Body of pancreas (tissue), 4 donors: ENCODE data around the gene METTL2A. TPM values are rescaled to one million over a fixed set of nuclear protein-coding genes. Genes with fewer than 3 reads are reported as not detected.
"Not testable (repeated sequence)": the region's sequence is repeated elsewhere in the genome, so short reads cannot be mapped to it uniquely, and the experiment has no call there.

Experiments used
- ATAC-seq: fragments of 150-250 bp; one replicate; pipeline ENCODE4 v1.9.1; 2016
- DNase-seq, 4 donors: peaks; one replicate each; pipeline ENCODE4 v3.0.0-alpha.2; 2019
- H3K27ac ChIP-seq, 4 donors: fragments of 200-600 bp; sonication (generic); 1 replicate in 3 of 4; 2 replicates in 1 of 4; pipeline versions ENCODE4 v1.5.1 to v1.6.1; 2016 to 2019; ENCODE audit warnings: mild to moderate bottlenecking in 1 of 4, mixed read lengths in 1 of 4, moderate library complexity in 1 of 4
- H3K27me3 ChIP-seq, 2 donors: fragments of 200-600 bp; sonication (generic); one replicate each; pipeline ENCODE4 v1.6.0; 2016; ENCODE audit warnings: mild to moderate bottlenecking in 1 of 2
- H3K36me3 ChIP-seq, 2 donors: fragments of 200-600 bp; sonication (generic); replicated peaks in 1 of 2; 2 replicates each; pipeline ENCODE4 v1.5.1; 2016; ENCODE audit warnings: low read depth in 2 of 2; ENCODE audit not compliant: insufficient read depth in 1 of 2
- H3K4me1 ChIP-seq: fragments of 200-600 bp; sonication (generic); one replicate; pipeline ENCODE4 v1.6.0; 2016
- H3K4me3 ChIP-seq, 2 donors: fragments of 200-600 bp; sonication (generic); 1 replicate in 1 of 2; 2 replicates in 1 of 2; pipeline ENCODE4 v1.5.1; 2016 to 2019
- H3K9me3 ChIP-seq, 3 donors: fragments of 200-600 bp; sonication (generic); 1 replicate in 2 of 3; 2 replicates in 1 of 3; pipeline ENCODE4 v1.5.1; 2016
- POLR2A ChIP-seq, 3 donors: fragments of 450-650 bp; IDR thresholded peaks; one replicate each; pipeline ENCODE4 v1.6.1; 2016; ENCODE audit warnings: antibody characterized with exemption in 3 of 3, mild to moderate bottlenecking in 2 of 3
- WGBS, 2 donors: methylation state at CpG; one replicate each; pipeline ENCODE4 v1.1.5; 2017; 5-methylcytosine and 5-hydroxymethylcytosine counted together
- intact Hi-C: fragments of 100-400 bp; cut with DNase I; formaldehyde crosslinking; loops from one replicate; pipeline ENCODE4 v1.15.1; 2023
- small RNA-seq: library from RNA; depleted of rRNA; stranded (forward); fragments of <200 nt; gene quantifications from one replicate; pipeline ENCODE3, GENCODE V24; 2016
- total RNA-seq, 2 donors: library from RNA; depleted of rRNA; stranded (reverse); fragments of >200 nt; gene quantifications; one replicate each; pipeline ENCODE4 v1.1.0, GENCODE V29; 2016

METTL2A gene
- total RNA-seq, 2 donors from 2014 or later: 0.99 to 14.0 TPM

- H3K9me3 ChIP-seq: not testable (repeated sequence)
- peaks cover 29% of the 10 kb centered on the region for H3K4me1 ChIP-seq
Measured at GRCh38 chr17:62479639-62480258, 56.1 kb downstream of the METTL2A start.

GRCh38 chr17:62482553-62482952 lies 58.9 kb downstream of the METTL2A start:
- H3K27ac ChIP-seq, H3K9me3 ChIP-seq, H3K36me3 ChIP-seq, ATAC-seq, intact Hi-C loops, H3K4me3 ChIP-seq, H3K27me3 ChIP-seq, DNase-seq: not testable (repeated sequence)
- peaks cover 23% of the 10 kb centered on the region for H3K4me1 ChIP-seq
- WGBS, 2 donors: 56 to 77% methylated on average over 2 to 3 of the region's 3 CpGs

More at GRCh38 chr17:62479639-62480258, 56.1 kb downstream of the METTL2A start:
- Histone ChIP-seq H3K27ac (peak overlapping the region; percentile 87 to 93 (median 90)), H3K4me3 (peak overlapping the region; percentile 63 to 70)
- peak in 2 of 3 donors; percentile 9 to 19 for TF ChIP-seq POLR2A (IDR thresholded peaks at IDR 0.05)
- WGBS, 2 donors: 0% methylated on average over 14 to 22 of the region's 22 CpGs
- H3K36me3 ChIP-seq, intact Hi-C loops, H3K27me3 ChIP-seq: not testable (repeated sequence)
- peak; percentile 23 to 41 (median 30) for DNase-seq
- peak; percentile 25 for ATAC-seq

- WGBS, 2 donors: 67 to 71% methylated on average over 1 of the region's 1 CpG
- ATAC-seq, H3K4me1 ChIP-seq, intact Hi-C loops, H3K27ac ChIP-seq, H3K9me3 ChIP-seq, DNase-seq, H3K36me3 ChIP-seq, H3K27me3 ChIP-seq, H3K4me3 ChIP-seq: not testable (repeated sequence)
Measured at GRCh38 chr17:62490990-62491389, 67.3 kb downstream of the METTL2A start.

- 89 to 94% methylated on average over 5 of the region's 5 CpGs for WGBS, 2 donors
- H3K9me3 ChIP-seq, H3K27me3 ChIP-seq, intact Hi-C loops, H3K4me1 ChIP-seq, ATAC-seq, DNase-seq, H3K4me3 ChIP-seq, H3K27ac ChIP-seq, H3K36me3 ChIP-seq: not testable (repeated sequence)
Measured at GRCh38 chr17:62493049-62493655, 69.5 kb downstream of the METTL2A start.

GRCh38 chr17:62494073-62494472 lies 70.4 kb downstream of the METTL2A start:
- H3K27ac ChIP-seq, H3K27me3 ChIP-seq, H3K9me3 ChIP-seq, H3K4me1 ChIP-seq, H3K4me3 ChIP-seq, DNase-seq, ATAC-seq, intact Hi-C loops, H3K36me3 ChIP-seq: not testable (repeated sequence)
- WGBS, 2 donors: 96 to 97% methylated on average over 7 of the region's 7 CpGs

GRCh38 chr17:62496344-62496743 lies 72.6 kb downstream of the METTL2A start:
- H3K4me3 ChIP-seq, H3K27me3 ChIP-seq, H3K36me3 ChIP-seq, intact Hi-C loops, H3K9me3 ChIP-seq, DNase-seq, ATAC-seq, H3K27ac ChIP-seq, H3K4me1 ChIP-seq: not testable (repeated sequence)
- WGBS, 2 donors: 91 to 99% methylated on average over 4 of the region's 4 CpGs

- H3K4me1 ChIP-seq, H3K27ac ChIP-seq, H3K27me3 ChIP-seq, H3K4me3 ChIP-seq, H3K9me3 ChIP-seq, ATAC-seq, DNase-seq, intact Hi-C loops, H3K36me3 ChIP-seq: not testable (repeated sequence)
- 89 to 95% methylated on average over 8 of the region's 8 CpGs for WGBS, 2 donors
Measured at GRCh38 chr17:62498796-62499195, 75.1 kb downstream of the METTL2A start.

Small RNAs within 50 kb of the gene (small RNA-seq; reads per million reads assigned to genes)
- gene RNU7-52P: not detected

Other genes starting within 250 kb of the METTL2A start
- gene EFCAB3, start 43.3 kb upstream of the METTL2A start, total RNA-seq: not detected
- gene TLK2, start 54.9 kb downstream of the METTL2A start, total RNA-seq: 10 to 100 TPM; 20.8 to 54.1 TPM
- 10 to 100 TPM in 1 of 2 donors, 1 to 10 TPM in 1; 7.0 to 22.1 TPM for gene MRC2, start 203.8 kb downstream of the METTL2A start, total RNA-seq